HepG2 (cell line): ENCODE results near the gene ALX3. TPM values are rescaled to one million over a fixed set of nuclear protein-coding genes. Genes with fewer than 3 reads are reported as not detected.
A peak's percentile ranks its signal among the peaks of the same experiment; 100 is the strongest.

Source experiments
- ATAC-seq: fragments of 200-7000 bp; cut with Tn5 transposase; 3 replicates; pipeline ENCODE4 v1.9.1; 2020; ENCODE audit warnings: mild to moderate bottlenecking, moderate library complexity
- BruUV-seq: library from RNA; stranded (reverse); fragments of 400-500 nt; replicated peaks from 2 replicates; lab custom pipeline; 2021; lab: Mats Ljungman, UMichigan
- CTCF ChIA-PET: fragments of 300-600 bp; formaldehyde crosslinking; extraction: SDS; loops from one replicate; lab custom pipeline; 2021; ENCODE audit warnings: low total read pairs, inconsistent platforms, low intra/inter-chr PET ratio; lab: Yijun Ruan, JAX
- POLR2A ChIA-PET: fragments of 350-600 bp; sonication (Branson Sonifier 250); formaldehyde crosslinking; loops from one replicate; lab custom pipeline; 2020; ENCODE audit warnings: antibody characterized with exemption, inconsistent platforms; lab: Yijun Ruan, JAX
- DNase-seq: peaks from one replicate; pipeline ENCODE4 v3.0.0-alpha.2; 2015; ENCODE audit warnings: low spot score
- FAIRE-seq: peaks from 3 replicates; lab custom pipeline; 2011; peaks lifted over from hg19 to GRCh38; lab: Jason Lieb, UNC
- H2AFZ ChIP-seq: one replicate; pipeline ENCODE4 v1.6.1; 2011; ENCODE audit warnings: low read length, inconsistent platforms
- H3K27ac ChIP-seq: fragments of 300-600 bp; 3 replicates; pipeline ENCODE4 v1.8.0; 2011; ENCODE audit warnings: mixed run types, mild to moderate bottlenecking, mixed read lengths, low read length, inconsistent platforms; ENCODE audit not compliant: insufficient read depth; ENCODE audit errors: extremely low read length
- H3K27me3 ChIP-seq, 2 experiments: fragments of 200-600 bp in 1 of 2; 2 replicates in 1 of 2; 3 replicates in 1 of 2; pipeline versions ENCODE4 v1.6.0 to v1.8.0; 2011; ENCODE audit warnings: low read length in 2 of 2, mild to moderate bottlenecking in 2 of 2, moderate library complexity in 2 of 2, inconsistent platforms in 1 of 2; ENCODE audit not compliant: insufficient read depth in 2 of 2, control insufficient read depth in 1 of 2
- H3K36me3 ChIP-seq, 2 experiments: fragments of 200-600 bp in 1 of 2; replicated peaks in 1 of 2; 2 replicates in 1 of 2; 3 replicates in 1 of 2; pipeline versions ENCODE4 v1.5.1 to v1.8.0; 2011; ENCODE audit warnings: low read length in 2 of 2, inconsistent platforms in 1 of 2; ENCODE audit not compliant: insufficient read depth in 2 of 2, control insufficient read depth in 1 of 2
- H3K4me1 ChIP-seq: 2 replicates; pipeline ENCODE4 v1.5.1; 2012; ENCODE audit warnings: low read length, inconsistent platforms; ENCODE audit not compliant: insufficient read depth
- H3K4me2 ChIP-seq: 2 replicates; pipeline ENCODE4 v1.6.0; 2011; ENCODE audit warnings: low read depth, low read length, inconsistent platforms
- H3K4me3 ChIP-seq, 3 experiments: fragments of 200-600 bp in 1 of 3; sonication (generic), shearing (Covaris generic) in 1 of 3; replicated peaks in 1 of 3; 2 replicates each; pipeline ENCODE4 v1.5.1; 2011 to 2016; ENCODE audit warnings: low read length in 3 of 3, inconsistent platforms in 2 of 3, low read depth in 2 of 3, mild to moderate bottlenecking in 2 of 3, control low read depth in 1 of 3, mixed read lengths in 1 of 3; ENCODE audit not compliant: insufficient read depth in 1 of 3
- H3K79me2 ChIP-seq: one replicate; pipeline ENCODE4 v1.6.1; 2011; ENCODE audit warnings: low read length, inconsistent platforms; ENCODE audit not compliant: insufficient read depth
- H3K9ac ChIP-seq: 2 replicates; pipeline ENCODE4 v1.6.0; 2011; ENCODE audit warnings: mild to moderate bottlenecking, low read depth, low read length, inconsistent platforms; ENCODE audit not compliant: insufficient read depth
- H3K9me3 ChIP-seq: 2 replicates; pipeline ENCODE4 v1.5.1; 2012; ENCODE audit warnings: mild to moderate bottlenecking, low read length
- H4K20me1 ChIP-seq: 2 replicates; pipeline ENCODE4 v1.6.0; 2011; ENCODE audit warnings: inconsistent platforms, mild to moderate bottlenecking, low read length, moderate library complexity; ENCODE audit not compliant: insufficient read depth
- ELF1 ChIP-seq: sonication (generic); formaldehyde crosslinking; IDR thresholded peaks from 2 replicates; pipeline ENCODE4 v1.4.0; 2020; ENCODE audit warnings: missing genetic modification reagents
- FOSL2 ChIP-seq: sonication (generic); formaldehyde crosslinking; IDR thresholded peaks from 2 replicates; pipeline ENCODE4 v1.4.0; 2020; ENCODE audit warnings: missing genetic modification reagents
- GATAD2A ChIP-seq: IDR thresholded peaks from 2 replicates; pipeline ENCODE4 v1.6.1; 2016
- HNF4A ChIP-seq: sonication (generic); formaldehyde crosslinking; IDR thresholded peaks from 2 replicates; pipeline ENCODE4 v1.4.0; 2020; ENCODE audit warnings: missing genetic modification reagents
- MXD4 ChIP-seq: IDR thresholded peaks from 2 replicates; pipeline ENCODE4 v1.6.1; 2016; ENCODE audit warnings: mild to moderate bottlenecking, missing biosample characterization, missing genetic modification reagents
- NR2F1 ChIP-seq, 2 experiments: fragments of 450-650 bp in 1 of 2; formaldehyde crosslinking in 1 of 2; IDR thresholded peaks; 2 replicates each; pipeline versions ENCODE4 v1.5.0 to v1.6.1; 2016 to 2020; ENCODE audit warnings: mild to moderate bottlenecking in 1 of 2, missing compliant biosample characterization in 1 of 2, missing genetic modification reagents in 1 of 2, moderate library complexity in 1 of 2
- SMC3 ChIP-seq: IDR thresholded peaks from 2 replicates; pipeline ENCODE4 v1.6.1; 2011; ENCODE audit warnings: low read length, improper control_type of control experiment
- TFDP2 ChIP-seq: sonication (generic); formaldehyde crosslinking; IDR thresholded peaks from 2 replicates; pipeline ENCODE4 v1.4.0; 2020; ENCODE audit warnings: missing genetic modification reagents
- XRCC5 ChIP-seq: fragments of 200-400 bp; formaldehyde crosslinking; optimal IDR thresholded peaks from 2 replicates; pipeline ENCODE3; 2017; ENCODE audit warnings: mild to moderate bottlenecking, low read length
- ZNF143 ChIP-seq: sonication (generic); formaldehyde crosslinking; IDR thresholded peaks from 2 replicates; pipeline ENCODE4 v1.4.0; 2020; ENCODE audit warnings: missing genetic modification reagents
- ZNF264 ChIP-seq: sonication (generic); formaldehyde crosslinking; IDR thresholded peaks from 2 replicates; pipeline ENCODE4 v1.4.0; 2020; ENCODE audit warnings: missing genetic modification reagents
- ZNF574 ChIP-seq: sonication (generic); formaldehyde crosslinking; IDR thresholded peaks from 2 replicates; pipeline ENCODE4 v1.4.0; 2020; ENCODE audit warnings: missing genetic modification reagents
- ZNF660 ChIP-seq: sonication (generic); formaldehyde crosslinking; IDR thresholded peaks from 2 replicates; pipeline ENCODE4 v1.5.1; 2020; ENCODE audit warnings: mild to moderate bottlenecking, low read depth, missing genetic modification reagents, borderline replicate concordance
- ZNF687 ChIP-seq: sonication (generic); formaldehyde crosslinking; IDR thresholded peaks from 2 replicates; pipeline ENCODE4 v1.5.1; 2020; ENCODE audit warnings: mild to moderate bottlenecking, missing genetic modification reagents, moderate library complexity
- ZNF7 ChIP-seq: IDR thresholded peaks from 2 replicates; pipeline ENCODE4 v1.6.1; 2016; ENCODE audit warnings: missing biosample characterization, missing genetic modification reagents
- WGBS: methylation state at CpG from one replicate; pipeline ENCODE4 v1.1.6; 2017; ENCODE audit warnings: low lambda C conversion rate; 5-methylcytosine and 5-hydroxymethylcytosine counted together
- in situ Hi-C: cut with HindIII; loops from 2 replicates; pipeline ENCODE4 v1.10.0; 2017; ENCODE audit warnings: low pct_unique_long_range_greater_than_20kb; ENCODE audit not compliant: extremely low pct_ligation_motif_present
- intact Hi-C: fragments of 100-400 bp; cut with micrococcal nuclease; formaldehyde crosslinking; loops from one replicate; pipeline ENCODE4 v1.10.0; 2022; ENCODE audit not compliant: unreplicated experiment
- polyA plus RNA-seq, 8 experiments: library from polyadenylated mRNA; depleted of rRNA in 3 of 8; stranded (reverse) in 7 of 8; unstranded in 1 of 8; fragments of >200 nt; fragmentation: Illumina TruSeq in 4 of 8; extraction: Trizol in 4 of 8; gene quantifications; 2 replicates each; pipeline versions ENCODE4 v1.2.1 to v1.2.3, GENCODE V29; 2011 to 2016; ENCODE audit warnings: low read depth in 4 of 8, missing spikeins in 1 of 8, mixed read lengths in 1 of 8; ENCODE audit not compliant: insufficient read depth in 1 of 8
- total RNA-seq, 5 experiments: library from RNA; depleted of rRNA; stranded (reverse); fragments of >200 nt; fragmentation: Illumina TruSeq; extraction: Trizol; gene quantifications; 2 replicates each; pipeline ENCODE4 v1.2.3, GENCODE V29; 2016; ENCODE audit warnings: low read depth in 1 of 5

ALX3 gene
- total and polyA plus RNA-seq, 2 of the 13 experiments (the other 11 are each of a cell fraction or from before 2014, with no cell fraction given): not detected

GRCh38 chr1:110060034-110060661, 10.3 kb downstream of the ALX3 start:
- H3K9me3 ChIP-seq: no peaks in the 10 kb centered on the region
- DNase-seq: peak; percentile 43
- peak; percentile 64 for FAIRE-seq
- H3K4me2 ChIP-seq: no peak overlapping the region
- H3K4me1 ChIP-seq: peaks cover 17% of the 10 kb centered on the region
- intact Hi-C loops (no loop called here), in situ Hi-C loops (no loop called here)
- WGBS: 85% methylated on average over 9 of the region's 9 CpGs
- H3K27me3 ChIP-seq: no peaks in the 10 kb centered on the region
- H3K79me2 ChIP-seq: no peaks in the 10 kb centered on the region
- no peak overlapping the region for H3K9ac ChIP-seq
- ChIA-PET CTCF (interaction anchor here (1.7 kb wide), 1 partner anchor 46 kb away, joined by 4 read pairs; no protein-coding TSS in a partner anchor), POLR2A (interaction anchor here (1.2 to 2.0 kb wide), 2 partner anchors 25 to 28 kb away, joined by 4 to 8 read pairs; partner anchors contain the start of gene STRIP1)
- no peaks in the 10 kb centered on the region for H4K20me1 ChIP-seq
- H3K27ac ChIP-seq: no peak overlapping the region
- ATAC-seq: peak; percentile 61
- no peak overlapping the region for H3K4me3 ChIP-seq
- H3K36me3 ChIP-seq: peaks cover 11 to 29% of the 10 kb centered on the region in 2 experiments; a peak in 4 of 5 replicates
- no peak overlapping the region for H2AFZ ChIP-seq
- no TSS peak for BruUV-seq
- TF ChIP-seq ZNF574 (CRISPR knock-in tag) (peak; percentile 41; the same call in 1 of the 2 replicates), SMC3 (peak; percentile 34; the same call in 1 of the 2 replicates), ZNF687 (peak; percentile 62), ZNF264 (CRISPR knock-in tag) (no peak), ZNF660 (CRISPR knock-in tag) (no peak), XRCC5 (peak; percentile 71), GATAD2A (CRISPR knock-in tag) (peak; percentile 45; the same call in 1 of the 2 replicates), TFDP2 (CRISPR knock-in tag) (peak; percentile 36; the same call in 1 of the 2 replicates), FOSL2 (peak; percentile 28; the same call in 1 of the 2 replicates), MXD4 (CRISPR knock-in tag) (no peak), ELF1 (no peak), NR2F1 (CRISPR knock-in tag; IDR thresholded peaks at IDR 0.05) (peak; percentile 77 to 83), ZNF143 (CRISPR knock-in tag) (peak; percentile 78), HNF4A (CRISPR knock-in tag) (peak; percentile 94), ZNF7 (CRISPR knock-in tag) (no peak)
